ENCODE results near the gene SDCCAG8. TPM values are rescaled to one million over a fixed set of nuclear protein-coding genes. Genes with fewer than 3 reads are reported as not detected.
A peak's percentile ranks its signal among the peaks of the same experiment; 100 is the strongest.

Gene SDCCAG8
- total RNA-seq, 1 experiment from 2014 or later, result 65.9 TPM

- no peak for DNase-seq (ENCODE audit: low spot score)
Observed at GRCh38 chr1:243455760-243456651, 200.2 kb downstream of the SDCCAG8 start.

- no peak for DNase-seq (ENCODE audit: low spot score)
Observed at GRCh38 chr1:243457363-243457982, 201.6 kb downstream of the SDCCAG8 start.

- DNase-seq (ENCODE audit: low spot score), result no peak
Observed at GRCh38 chr1:243459059-243459458, 203.2 kb downstream of the SDCCAG8 start.

GRCh38 chr1:243461700-243462099 is 205.9 kb downstream of the SDCCAG8 start:
- no peak for DNase-seq (ENCODE audit: low spot score)

DNA sequence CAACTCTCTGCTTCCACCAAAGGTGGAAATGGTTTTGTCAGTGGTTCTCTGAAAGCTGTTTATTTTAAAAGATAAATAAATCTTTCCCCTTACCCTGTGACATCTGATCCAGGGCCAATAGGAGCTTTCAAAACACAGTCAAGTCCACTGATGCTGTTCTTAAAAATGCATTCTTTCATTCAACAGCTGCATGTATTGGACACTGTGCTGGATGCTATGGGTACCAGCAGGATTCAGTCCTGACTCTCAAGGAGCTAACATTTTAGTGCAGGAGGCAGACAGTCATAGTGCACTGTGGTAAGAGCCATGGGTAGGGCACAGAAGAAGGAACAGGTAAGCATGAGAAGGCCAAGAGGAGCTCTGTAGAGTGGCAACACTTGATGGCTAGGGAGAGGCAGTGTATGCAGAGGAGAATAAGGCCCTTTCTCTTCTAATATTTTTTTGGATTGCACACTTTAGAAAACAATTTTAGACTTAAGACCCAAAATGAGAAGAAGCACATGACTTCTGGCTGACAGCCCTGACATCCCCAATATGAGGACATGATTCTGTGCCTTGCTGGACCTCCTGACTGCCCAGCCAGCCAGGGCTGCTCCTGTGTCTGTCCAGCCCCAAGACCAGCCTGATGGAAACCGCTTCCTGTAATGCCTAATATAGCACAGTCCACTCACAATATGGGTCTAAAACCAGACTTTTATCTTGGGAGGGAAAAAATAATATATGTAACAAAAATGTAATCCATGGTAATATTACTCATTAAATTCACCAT is 207.3 kb downstream of the SDCCAG8 start:
- no peak for DNase-seq (ENCODE audit: low spot score)

DNA sequence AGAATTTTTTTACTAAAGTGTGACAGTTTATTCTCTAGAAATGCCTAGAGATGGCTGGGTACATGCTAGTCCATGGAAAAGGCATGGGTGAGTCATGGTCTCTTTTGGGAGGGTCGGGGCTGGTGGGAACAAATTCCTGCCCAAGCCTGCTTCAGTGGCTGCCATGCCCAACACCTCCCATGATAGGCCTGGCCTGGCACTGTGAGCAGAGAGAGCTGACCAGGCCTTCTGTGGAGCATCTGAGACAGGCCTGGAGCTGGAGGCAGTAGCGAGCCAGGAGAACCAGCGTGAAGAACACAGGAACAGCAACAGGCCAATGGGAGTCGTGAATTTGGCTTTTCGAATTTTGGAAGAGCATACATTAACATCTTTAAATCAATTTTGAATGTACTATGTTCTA is 209.2 kb downstream of the SDCCAG8 start:
- no peak for DNase-seq (ENCODE audit: low spot score)

DNA sequence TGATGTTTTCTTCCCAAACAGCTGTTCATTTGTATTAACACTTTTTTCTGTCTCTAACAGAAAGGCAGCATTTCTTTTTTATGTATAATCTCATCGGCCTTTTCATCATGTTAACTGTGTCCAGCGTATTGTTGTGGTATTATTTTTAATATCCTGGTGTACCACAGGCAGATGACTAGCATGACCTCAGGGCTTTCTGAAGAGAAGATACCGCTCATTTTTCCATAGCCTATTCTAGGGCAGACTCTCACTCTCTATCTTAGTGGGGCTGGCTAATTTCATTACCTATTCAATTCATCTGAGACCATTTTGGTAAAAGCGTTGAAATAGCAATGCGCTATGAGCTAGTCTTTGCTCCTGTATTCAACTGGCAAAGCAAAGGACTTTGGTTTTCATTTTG is 209.9 kb downstream of the SDCCAG8 start:
- no peak for DNase-seq (ENCODE audit: low spot score)

DNA sequence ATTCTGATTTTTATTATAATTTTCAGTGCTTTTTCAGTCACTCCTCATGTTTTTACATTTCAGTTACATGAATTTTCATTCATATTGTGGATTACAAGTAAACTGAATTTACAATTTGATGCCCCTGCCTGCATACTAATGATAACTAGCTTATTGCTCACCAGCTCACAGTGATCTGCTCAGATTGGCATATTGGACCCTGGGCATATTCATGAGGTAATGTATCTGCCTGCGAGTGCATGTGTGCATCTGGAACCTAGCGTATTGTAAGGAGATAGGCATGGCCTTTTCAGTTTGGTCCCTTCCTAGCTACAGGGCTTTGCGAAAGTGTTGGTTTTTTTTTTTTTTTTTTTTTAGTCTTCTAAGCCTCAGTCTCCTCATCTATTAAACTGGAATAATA is 213.7 kb downstream of the SDCCAG8 start:
- no peak for DNase-seq (ENCODE audit: low spot score)

DNA sequence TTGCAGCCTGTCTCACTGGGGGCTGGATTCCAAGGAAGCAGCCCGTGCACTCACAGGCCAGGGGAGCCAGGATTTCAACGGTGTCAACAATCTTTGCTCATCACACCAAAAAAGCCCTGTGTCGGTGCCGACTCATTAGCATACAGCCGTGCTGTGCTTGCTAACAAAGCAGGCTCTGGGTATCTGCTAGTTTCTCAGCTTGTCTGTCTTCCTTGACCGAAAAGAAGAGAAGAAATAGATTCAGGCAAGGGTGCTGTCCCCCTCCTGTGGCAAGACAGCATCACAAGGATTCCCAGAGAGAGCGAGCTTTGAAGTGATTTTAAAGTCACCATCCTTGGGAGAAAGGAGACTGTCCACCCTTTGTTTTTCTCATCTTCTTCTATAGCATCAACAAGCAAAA is 214.7 kb downstream of the SDCCAG8 start:
- no peak for DNase-seq (ENCODE audit: low spot score)

DNA sequence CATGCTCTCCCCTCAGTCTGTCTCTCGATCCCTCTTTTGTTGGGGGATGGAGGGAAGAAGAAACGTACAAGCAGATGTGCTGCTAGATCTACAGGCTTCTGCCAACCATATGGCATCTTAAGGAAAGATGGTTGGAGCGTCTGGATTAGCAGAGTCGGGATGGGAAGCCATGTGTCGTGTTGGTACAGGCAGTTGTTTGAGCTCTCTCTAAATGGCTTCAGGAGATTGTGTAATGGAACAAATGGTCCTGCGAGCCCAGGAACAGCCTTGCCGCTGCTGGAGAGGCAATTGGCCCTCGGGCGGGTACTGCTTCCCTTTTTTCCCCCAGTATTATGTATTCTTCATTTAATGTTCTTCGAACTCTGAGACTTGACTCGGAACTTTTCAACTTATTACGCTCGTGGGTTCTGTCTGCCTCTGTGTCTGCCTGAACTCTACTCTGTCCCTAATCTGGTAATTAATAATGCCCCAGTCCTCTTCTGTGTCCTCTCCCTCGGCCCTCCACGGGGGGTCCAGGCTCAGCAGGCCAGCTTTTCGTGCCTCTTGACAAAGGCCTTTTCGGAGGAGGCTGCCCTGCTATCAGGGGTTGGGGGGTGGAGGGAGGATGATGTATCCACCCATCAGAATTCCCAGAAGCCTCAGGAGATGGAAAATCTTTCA is 215.3 kb downstream of the SDCCAG8 start:
- no peak for DNase-seq (ENCODE audit: low spot score)

- peak; percentile 68 for DNase-seq (ENCODE audit: low spot score)
Observed at GRCh38 chr1:243471754-243472745, 216.2 kb downstream of the SDCCAG8 start.

DNA sequence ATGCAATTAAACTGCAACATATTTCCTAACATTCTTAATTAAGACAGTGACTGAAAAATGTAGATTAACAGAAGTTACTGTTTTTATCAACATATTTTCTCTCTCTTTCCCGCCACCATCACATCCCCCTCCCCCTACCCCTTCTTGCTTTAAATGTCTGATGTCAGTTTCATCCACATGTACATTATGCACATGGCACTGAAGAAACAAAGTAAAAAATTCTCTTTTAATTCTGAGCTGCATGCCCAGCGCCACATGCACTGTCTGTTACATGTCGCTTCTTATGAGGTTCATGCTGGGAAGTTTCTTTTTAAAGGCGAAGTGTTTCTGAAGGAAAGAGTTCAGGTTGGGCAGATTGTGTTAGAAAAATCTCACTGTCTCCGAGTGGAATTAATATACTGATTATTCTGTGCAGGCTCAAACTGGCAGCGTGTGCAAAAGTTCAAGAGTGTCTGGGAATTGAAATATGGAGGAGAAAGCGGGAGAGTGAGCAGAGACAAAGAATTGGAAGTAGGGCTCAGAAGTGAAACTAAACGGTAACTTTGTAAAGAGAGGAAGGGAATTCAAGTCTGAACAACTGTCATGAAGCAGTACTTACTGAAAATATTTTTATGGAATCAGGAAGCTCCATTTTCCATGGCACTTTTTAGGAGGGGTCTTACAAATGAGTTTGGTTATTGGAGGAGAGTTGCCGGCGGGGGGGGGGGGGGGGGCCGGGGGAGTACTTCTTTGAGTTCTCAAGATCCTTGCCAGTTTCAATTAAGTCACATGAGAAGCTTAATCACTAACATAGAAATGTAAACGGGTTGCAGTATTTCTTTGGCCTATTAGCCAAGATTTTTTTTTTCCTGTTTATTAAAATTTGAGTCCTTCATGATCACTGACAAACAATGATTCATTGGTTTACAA is 217.6 kb downstream of the SDCCAG8 start:
- DNase-seq (ENCODE audit: low spot score), result peak; percentile 49

GRCh38 chr1:243474136-243474881 is 218.5 kb downstream of the SDCCAG8 start:
- no peak for DNase-seq (ENCODE audit: low spot score)

GRCh38 chr1:243474906-243475305 is 219.1 kb downstream of the SDCCAG8 start:
- DNase-seq (ENCODE audit: low spot score), result no peak

DNA sequence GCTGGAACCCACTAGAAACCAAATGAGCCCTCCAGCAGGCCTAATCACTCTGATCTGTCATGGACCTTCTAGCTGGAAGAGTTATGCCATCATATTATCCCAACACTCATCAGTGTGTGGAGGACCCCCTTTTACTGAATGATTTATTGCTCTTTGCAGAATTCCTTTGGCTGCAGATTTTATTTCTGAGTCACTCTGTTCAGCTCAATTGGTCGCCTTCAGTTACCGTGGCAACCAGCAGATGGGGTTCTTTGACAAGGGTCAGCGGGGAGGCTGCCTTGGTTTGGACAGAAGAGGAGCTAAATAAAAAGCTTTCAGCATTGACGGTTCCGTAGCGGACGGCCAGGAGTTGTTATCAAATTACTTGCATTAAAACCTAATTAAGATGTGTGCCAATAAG is 220.1 kb downstream of the SDCCAG8 start:
- DNase-seq (ENCODE audit: low spot score), result peak; percentile 47

- no peak for DNase-seq (ENCODE audit: low spot score)
Observed at GRCh38 chr1:243477731-243478290, 222.0 kb downstream of the SDCCAG8 start.

DNA sequence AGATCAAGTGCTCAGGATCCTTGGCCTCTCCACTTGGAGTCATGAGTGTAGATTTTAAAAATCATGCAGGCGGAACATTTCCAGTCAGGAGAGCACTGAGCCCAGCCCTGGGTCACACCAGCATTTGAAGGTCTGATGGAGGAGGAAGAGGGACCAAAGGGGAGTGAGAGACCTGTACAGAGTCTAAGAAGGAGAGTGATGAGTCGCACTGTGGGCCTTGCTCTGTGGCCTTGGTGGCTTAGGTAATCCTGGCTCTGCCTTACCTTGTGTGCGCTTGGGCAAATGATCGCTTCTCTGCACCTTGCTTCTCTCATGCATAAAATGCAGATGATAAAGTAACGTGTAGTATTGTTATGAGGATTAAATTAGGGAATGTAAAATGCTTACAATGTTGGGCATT is 225.3 kb downstream of the SDCCAG8 start:
- no peak for DNase-seq (ENCODE audit: low spot score)

Measured in A172 (cell line).